Measurements from ENCODE around the gene SUMF2. TPM values are rescaled to one million over a fixed set of nuclear protein-coding genes. Genes with fewer than 3 reads are reported as not detected.

Gene SUMF2
- total and polyA plus RNA-seq, 2 of the 13 experiments (the other 11 are each of a cell fraction or from before 2014, with no cell fraction given), result 48.9 to 54.4 TPM

GRCh38 chr7:56074371-56074791, 10.3 kb downstream of the SUMF2 start (continued):
- peak; percentile 61; the same call in 1 of the 2 replicates for TF ChIP-seq ZBTB33 (CRISPR knock-in tag; IDR thresholded peaks at IDR 0.05)
- peak; percentile 62 for TF ChIP-seq ELF3 (CRISPR knock-in tag; IDR thresholded peaks at IDR 0.05)
- TF ChIP-seq ZNF878 (CRISPR knock-in tag; IDR thresholded peaks at IDR 0.05), result no peak
- TF ChIP-seq GATAD2A (CRISPR knock-in tag; IDR thresholded peaks at IDR 0.05), result 0 out of 2 replicates have a peak, but pooled peaks have one; percentile 12
- no peak for TF ChIP-seq DMAP1 (CRISPR knock-in tag; IDR thresholded peaks at IDR 0.05)
- TF ChIP-seq POGZ (CRISPR knock-in tag; IDR thresholded peaks at IDR 0.05), result peak; percentile 80
- peak; percentile 64; the same call in 1 of the 2 replicates for TF ChIP-seq KAT8 (CRISPR knock-in tag; IDR thresholded peaks at IDR 0.05)
- TF ChIP-seq REPIN1 (CRISPR knock-in tag; IDR thresholded peaks at IDR 0.05; ENCODE audit: borderline replicate concordance, low read depth), result 0 out of 2 replicates have a peak, but pooled peaks have one; percentile 44
- TF ChIP-seq YY1 (IDR thresholded peaks at IDR 0.05; ENCODE audit: insufficient read depth, insufficient replicate concordance, low read depth, low read length), result peak; percentile 23
- 0 out of 2 replicates have a peak, but pooled peaks have one; percentile 36 for TF ChIP-seq BHLHE40 (IDR thresholded peaks at IDR 0.05; ENCODE audit: low read length)
- peak; percentile 36; the same call in 1 of the 2 replicates for TF ChIP-seq IKZF5 (CRISPR knock-in tag; IDR thresholded peaks at IDR 0.05)
- no peak for TF ChIP-seq ZNF562 (CRISPR knock-in tag; IDR thresholded peaks at IDR 0.05; ENCODE audit: borderline replicate concordance)
- 0 out of 2 replicates have a peak, but pooled peaks have one; percentile 51 for TF ChIP-seq ZBTB38 (CRISPR knock-in tag; IDR thresholded peaks at IDR 0.05)
- no peak for TF ChIP-seq ZFP1 (CRISPR knock-in tag; IDR thresholded peaks at IDR 0.05)
- TF ChIP-seq ZEB1 (IDR thresholded peaks at IDR 0.05; ENCODE audit: insufficient replicate concordance, low read depth), result peak; percentile 46
- 0 out of 2 replicates have a peak, but pooled peaks have one; percentile 25 for TF ChIP-seq TFE3 (CRISPR knock-in tag; IDR thresholded peaks at IDR 0.05)
- TF ChIP-seq ZFX (CRISPR knock-in tag; IDR thresholded peaks at IDR 0.05; ENCODE audit: low read depth), result peak; percentile 24; the same call in 1 of the 2 replicates
- TF ChIP-seq ZNF512 (CRISPR knock-in tag; IDR thresholded peaks at IDR 0.05), result no peak
- TF ChIP-seq ZNF274 (CRISPR knock-in tag; IDR thresholded peaks at IDR 0.05), result 0 out of 2 replicates have a peak, but pooled peaks have one; percentile 47
- peak; percentile 55 for TF ChIP-seq PITX1 (CRISPR knock-in tag; IDR thresholded peaks at IDR 0.05)
- TF ChIP-seq NFKBIZ (CRISPR knock-in tag; IDR thresholded peaks at IDR 0.05), result no peak
- TF ChIP-seq RXRA (CRISPR knock-in tag; IDR thresholded peaks at IDR 0.05), result peak; percentile 23; the same call in 1 of the 2 replicates
- TF ChIP-seq NR2F2 (IDR thresholded peaks at IDR 0.05; ENCODE audit: borderline replicate concordance, low read depth), result peak; percentile 40; the same call in 1 of the 2 replicates
- TF ChIP-seq RAD21 (CRISPR knock-in tag; IDR thresholded peaks at IDR 0.05), result peak; percentile 92
- TF ChIP-seq SMAD3 (CRISPR knock-in tag; IDR thresholded peaks at IDR 0.05), result 0 out of 2 replicates have a peak, but pooled peaks have one; percentile 55

All from HepG2 (cell line).